HG03342 (cell line): ENCODE data around the gene C16orf90.
"Not testable (repeated sequence)": the region's sequence is repeated elsewhere in the genome, so short reads cannot be mapped to it uniquely, and the experiment has no call there.

Experiments
- ATAC-seq: cut with Tn5 transposase; IDR thresholded peaks from one replicate; pipeline ENCODE4 v1.9.1; 2021; ENCODE audit warnings: mild to moderate bottlenecking, moderate library complexity; ENCODE audit not compliant: unreplicated experiment

Gene C16orf90

DNA sequence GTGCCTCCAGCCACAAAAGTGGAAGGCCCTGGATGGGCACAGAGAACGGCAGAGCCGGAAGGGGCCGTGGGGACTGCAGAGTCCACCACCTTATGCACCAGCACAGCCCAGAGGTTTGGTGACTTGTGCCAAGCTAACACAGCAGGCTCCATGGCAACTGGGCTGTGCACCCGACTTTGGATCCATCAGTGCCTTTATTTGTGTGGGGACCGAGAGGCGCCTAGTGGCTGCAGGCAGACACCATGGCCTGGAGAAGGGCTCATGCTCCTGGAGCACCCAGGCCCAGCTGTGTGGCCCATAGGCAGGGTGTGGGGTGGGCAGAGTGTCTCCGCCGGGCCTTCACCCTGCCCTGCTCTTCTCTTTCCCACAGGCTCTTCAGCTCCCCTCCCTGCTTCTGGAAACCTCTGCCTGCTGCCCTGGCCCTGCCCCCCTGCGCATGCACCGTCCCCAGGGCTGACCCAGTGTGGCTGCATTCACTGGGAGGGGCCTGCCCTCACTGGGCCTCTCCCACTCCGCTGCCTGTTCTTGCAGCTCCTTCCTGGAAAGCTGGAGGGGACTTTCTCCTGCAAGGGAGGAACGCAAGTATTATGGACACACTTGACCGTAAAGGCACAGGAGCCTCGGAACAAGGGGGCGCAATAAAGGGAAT is 10.1 kb downstream of the C16orf90 start:
- no peak for ATAC-seq

GRCh38 chr16:3484318-3485096 is 10.8 kb downstream of the C16orf90 start:
- ATAC-seq = no peak

DNA sequence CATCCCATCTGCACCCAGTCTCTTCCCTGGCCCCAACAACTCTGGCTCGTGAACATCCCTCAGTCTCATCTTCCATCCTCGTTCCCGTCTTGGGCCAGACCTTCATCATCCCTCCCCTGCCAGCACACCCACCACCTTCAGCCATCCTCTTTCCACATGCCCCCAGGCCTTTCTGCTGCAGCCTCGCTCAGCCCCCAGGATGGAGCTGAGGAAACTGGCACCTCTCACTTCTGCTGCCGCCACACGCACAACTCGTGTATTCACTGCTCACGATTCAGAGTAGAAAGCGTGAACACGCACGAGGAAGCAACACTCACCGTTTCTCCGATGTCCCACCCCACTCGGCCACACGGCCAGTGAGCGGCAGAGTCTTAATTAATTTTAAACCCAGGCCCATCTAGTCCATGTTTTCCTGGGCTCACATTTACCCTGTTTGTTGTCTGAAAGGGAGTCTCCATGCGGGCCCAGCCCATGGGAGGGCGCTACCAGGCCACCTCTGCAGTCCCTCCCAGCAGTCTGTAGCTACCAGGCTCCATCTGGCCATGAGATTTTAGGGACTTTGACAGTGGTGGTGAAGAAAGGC is 12.5 kb downstream of the C16orf90 start:
- no peak for ATAC-seq

GRCh38 chr16:3481696-3482658 is 13.3 kb downstream of the C16orf90 start:
- no peak for ATAC-seq

DNA sequence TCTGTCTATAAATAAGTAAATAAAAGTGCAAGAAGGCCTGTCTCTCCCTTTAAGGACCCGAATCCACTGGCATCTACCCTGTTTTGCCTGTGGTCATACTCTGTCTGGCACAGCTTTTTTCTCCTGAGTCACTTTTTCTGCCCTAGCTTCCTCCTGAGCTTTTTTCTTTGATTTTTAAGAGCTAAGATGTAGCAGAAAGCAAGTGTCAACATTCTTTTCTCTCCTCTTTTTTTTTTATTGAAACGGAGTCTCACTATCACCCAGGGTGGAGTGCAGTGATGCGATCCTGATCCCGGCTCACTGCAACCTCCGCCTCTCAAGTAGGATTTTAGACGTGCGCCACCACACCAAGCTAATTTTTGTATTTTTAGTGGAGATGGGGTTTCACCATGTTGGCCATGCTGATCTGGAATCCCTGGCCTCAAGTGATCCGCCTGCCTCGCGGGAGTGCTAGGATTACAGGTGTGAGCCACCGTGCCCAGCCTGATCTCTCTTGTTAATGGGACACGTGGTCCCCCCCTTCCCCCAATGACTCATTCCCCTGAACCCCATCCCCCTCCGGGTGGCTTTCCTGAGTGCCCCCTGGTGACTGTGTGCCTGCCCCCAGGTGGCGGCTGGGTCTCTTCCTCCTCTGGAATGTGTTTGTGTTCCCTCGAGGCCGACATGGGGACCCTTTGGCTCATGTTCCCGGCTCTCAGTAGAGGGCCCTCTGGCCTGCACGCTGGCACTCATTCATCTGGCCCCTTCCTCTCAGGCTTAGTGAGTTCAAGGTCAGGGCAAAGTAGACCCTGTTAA is 14.2 kb downstream of the C16orf90 start:
- ATAC-seq = no peak

DNA sequence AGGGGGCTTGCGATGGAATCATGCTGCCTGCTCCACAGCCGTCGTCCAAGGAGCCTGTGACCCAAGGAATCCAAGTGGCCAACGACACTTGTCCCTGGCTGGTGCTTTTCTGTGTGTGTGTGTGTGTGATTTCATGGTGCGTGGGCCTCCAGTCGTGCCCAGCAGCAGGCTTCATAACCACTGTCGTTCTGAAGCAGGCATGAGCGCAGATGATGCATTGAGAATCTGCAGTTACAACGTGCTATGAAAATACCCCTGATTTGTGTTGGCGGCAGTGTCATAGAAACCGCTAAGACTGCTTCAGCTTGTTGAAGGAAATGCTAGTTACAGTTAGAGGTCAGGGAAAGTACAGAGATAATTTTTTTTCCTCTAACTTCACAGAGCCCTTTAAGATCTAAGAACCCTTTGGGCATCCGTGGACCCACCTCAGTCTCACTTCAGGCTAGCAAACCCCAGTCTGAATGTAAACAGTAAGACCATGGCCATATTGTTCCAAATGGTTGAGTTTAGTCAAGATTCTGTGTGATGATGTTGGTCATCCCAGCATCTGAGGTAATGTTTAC is 15.6 kb downstream of the C16orf90 start:
- ATAC-seq = no peak

DNA sequence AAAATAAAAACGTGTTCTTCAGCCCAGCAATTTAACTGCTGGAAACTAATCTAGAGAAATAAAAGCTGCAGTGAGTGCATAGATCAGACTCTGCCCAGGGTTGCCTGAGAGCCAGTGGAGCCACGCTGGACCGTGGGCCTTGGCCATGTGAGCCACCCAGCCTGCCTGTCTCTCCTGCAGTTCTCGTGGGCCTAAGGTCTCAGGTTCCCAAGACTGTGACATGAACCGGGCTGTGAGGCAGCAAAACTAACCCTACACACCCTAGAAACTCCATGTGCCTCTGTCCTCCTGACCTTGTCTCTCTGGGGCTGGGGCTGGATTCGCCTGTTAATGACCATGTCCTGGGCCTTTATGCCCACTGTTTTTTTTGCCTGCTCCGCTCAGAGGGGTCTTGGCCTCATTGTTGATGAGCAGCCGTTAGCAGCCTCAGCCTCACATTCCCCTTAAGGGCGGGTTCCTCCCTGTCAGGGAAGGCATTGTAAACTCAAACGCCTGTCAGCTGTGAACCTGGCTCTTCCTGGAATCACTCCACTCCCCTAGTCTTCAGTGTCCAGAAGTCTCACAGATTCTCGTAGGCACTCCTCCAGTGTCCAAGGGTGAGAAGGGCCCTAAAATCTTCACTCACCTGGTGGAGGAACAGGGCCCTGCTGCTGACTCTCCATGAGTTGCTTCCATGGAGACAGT is 16.9 kb downstream of the C16orf90 start:
- ATAC-seq = no peak

DNA sequence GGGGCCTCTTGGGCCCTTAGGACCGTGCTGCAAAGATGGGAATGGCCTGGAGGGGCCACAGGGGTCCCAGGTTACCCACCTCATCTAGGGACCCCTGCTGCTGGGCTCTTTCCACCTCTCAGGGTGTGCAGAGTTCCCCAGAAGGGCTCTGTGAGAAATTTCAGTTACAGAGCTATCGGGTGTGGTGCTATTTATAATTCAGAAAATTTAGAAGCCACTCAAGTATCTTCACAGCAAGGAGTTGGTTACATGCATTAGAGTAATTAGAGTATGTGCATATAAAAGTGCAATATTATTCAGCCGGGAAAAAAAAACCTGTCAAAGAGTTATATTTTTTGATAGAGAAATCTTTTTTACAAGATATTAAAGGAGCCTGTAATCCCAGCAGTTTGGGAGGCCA is 18.9 kb downstream of the C16orf90 start:
- no peak for ATAC-seq

GRCh38 chr16:3475604-3476375 is 19.5 kb downstream of the C16orf90 start:
- ATAC-seq = no peak

- not testable (repeated sequence) for ATAC-seq
Observed at GRCh38 chr16:3474870-3475269, 20.4 kb downstream of the C16orf90 start.

DNA sequence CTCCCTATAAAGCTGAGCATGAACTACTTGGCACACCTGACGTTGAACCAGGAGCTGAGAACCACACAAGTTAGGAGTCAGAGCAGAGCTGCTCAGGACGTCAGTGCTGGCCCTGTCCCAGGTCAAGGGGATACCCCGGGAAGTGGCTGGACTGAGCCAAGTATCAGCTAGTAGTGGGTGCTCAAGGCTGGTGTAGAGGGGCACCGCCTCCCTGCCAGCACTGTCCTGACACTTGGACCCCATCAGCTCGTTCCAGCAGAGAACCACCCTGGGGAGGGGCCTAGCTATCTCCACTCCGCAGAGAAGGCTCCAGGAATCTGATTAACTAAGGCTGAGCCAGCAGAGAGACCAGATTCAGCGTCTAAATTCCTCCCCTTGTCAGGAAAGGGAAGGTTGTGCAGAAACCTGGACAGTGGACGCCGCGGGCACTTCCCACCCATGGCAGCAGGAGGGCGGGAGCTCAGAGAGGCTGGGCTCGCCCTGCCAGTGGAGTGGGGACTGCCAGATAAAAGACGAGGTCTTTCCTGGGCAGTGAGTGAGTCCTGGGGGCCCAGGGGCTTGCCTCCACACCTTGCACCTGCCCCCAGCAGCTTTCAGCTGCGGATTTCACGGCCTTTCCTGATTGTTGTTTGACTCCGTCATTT is 21.0 kb downstream of the C16orf90 start:
- ATAC-seq = no peak

- not testable (repeated sequence) for ATAC-seq
Observed at GRCh38 chr16:3473596-3473943, 21.7 kb downstream of the C16orf90 start.

DNA sequence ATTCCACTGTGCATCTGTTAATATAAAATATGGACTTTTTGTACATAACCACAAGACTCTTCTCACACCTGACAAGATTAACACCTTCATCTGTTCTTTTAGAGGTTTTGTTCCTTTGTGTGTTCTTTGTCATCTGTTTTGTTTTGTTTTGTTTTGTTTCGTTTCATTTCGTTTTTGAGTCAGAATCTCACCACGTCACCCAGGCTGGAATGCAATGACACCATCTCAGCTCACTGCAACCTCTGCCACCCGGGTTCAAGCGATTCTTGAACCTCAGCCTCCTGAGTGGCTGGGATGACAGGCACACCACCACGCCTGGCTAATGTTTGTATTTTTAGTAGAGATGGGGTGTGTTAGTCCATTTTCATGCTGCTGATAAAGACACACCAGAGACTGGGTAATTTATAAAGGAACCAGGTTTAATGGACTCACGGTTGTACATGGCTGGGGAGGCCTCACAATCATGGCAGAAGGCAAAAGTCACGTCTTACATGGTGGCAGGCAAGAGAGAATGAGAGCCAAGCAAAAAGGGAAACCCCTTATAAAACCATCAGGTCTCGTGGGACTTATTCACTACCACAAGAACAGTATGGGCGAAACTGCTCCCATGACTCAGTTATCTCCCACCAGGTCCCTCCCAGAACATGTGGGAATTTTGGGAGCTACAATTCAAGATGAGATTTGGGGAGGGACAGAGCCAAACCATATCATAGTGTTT is 22.3 kb downstream of the C16orf90 start:
- no peak for ATAC-seq

DNA sequence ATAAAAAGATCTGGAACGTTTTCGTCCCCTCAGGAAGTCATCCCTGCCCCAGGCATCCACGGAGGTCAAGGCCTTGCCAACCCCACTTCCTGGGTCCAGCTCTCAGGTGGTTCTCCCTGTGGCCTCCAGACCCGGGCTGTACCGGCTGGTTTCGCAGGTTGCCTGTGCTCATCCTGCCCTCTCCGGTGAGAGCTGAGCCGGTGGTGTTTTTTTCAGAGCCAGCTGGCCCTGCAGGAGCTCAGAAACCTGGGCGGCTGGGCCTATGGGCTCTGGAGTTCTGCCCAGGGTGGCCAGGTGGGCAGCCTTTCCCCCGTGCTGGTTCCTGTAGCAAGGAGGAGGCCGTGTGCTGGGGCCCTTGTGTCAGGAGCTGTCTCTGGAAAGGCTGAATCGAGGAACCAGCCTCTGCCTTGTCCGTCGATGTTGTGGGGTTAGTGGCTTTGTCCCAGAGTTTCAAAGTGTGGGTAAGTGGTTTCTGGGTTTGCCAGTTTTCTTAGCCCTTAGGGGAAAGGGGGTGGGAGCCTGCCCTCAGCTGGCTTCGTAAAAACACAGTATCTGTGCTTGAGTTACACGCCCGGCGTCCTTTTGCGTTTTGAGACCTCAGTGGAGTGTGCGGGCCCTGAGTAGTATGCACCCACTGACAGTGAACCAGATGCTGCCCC is 23.6 kb downstream of the C16orf90 start:
- no peak for ATAC-seq

DNA sequence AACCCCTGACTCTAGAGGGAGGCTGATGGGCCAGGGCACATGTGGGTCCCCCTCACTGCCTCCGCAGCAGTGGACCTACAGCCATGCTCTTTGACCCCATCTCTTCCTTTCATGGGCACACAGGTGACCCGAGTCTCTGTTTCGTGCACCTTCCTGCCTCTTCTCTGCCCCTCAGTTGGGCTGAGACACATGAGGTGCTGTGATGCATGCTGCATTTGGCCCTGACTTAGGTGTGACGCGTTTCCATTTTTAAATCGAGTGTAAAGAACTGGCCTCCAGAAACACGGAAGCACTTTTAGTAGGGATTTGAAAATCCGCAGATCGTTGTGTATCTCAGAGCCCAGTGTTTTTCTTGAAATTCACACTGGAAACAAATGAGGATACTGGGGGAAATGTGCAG is 24.6 kb downstream of the C16orf90 start:
- no peak for ATAC-seq

DNA sequence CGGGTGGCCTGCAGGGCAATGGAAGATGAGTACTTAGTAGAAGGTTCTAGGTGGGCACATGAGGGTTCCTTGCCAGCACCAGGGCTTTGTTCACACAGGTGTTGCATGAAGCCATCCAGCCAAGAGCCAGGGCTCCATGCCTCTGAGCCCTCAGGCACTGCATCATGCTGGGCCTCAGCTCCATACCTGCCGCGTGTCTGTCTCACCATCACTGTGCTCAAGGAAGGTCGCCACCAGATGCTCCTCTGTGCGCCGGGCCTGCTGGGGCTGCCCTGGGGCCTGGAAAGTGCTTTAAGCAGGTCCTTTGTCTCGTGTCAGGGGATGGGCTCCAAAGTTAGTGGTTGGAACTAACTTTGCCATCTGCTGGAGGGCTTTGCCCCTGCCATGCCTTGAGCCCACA is 25.6 kb downstream of the C16orf90 start:
- no peak for ATAC-seq

DNA sequence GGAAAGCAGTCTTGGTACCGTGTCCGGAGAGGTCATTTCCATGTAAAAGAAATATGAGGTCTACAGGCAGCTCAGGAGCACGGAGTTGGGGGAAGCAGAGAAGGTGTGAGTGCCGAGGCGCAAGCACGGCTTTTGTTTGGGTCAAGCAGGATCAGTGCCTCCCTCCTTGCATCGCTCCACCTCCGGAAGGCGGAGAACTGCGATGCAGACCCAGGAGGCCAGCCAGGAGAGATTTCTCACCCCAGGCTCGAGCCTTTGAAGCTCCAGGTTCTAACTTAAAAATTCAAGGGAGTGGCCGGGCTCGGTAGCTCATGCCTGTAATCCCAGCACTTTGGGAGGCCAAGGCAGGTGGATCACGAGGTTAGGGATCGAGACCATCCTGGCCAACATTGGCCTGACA is 26.8 kb downstream of the C16orf90 start:
- ATAC-seq = no peak
